AG09319 (cell line): ENCODE data around the gene FAM107B.
A peak's percentile ranks its signal among the peaks of the same experiment; 100 is the strongest.

Source experiments
- DNase-seq: peaks from one replicate; pipeline ENCODE4 v3.0.0-alpha.2; 2010; ENCODE audit warnings: low read depth; ENCODE audit errors: extremely low read depth
- TF ChIP-seq, protein P1 (sequence below): IDR thresholded peaks from 2 replicates; pipeline ENCODE4 v1.5.1; 2011; ENCODE audit warnings: low read depth, mild to moderate bottlenecking, inconsistent platforms, low read length, moderate library complexity

Gene FAM107B

DNA sequence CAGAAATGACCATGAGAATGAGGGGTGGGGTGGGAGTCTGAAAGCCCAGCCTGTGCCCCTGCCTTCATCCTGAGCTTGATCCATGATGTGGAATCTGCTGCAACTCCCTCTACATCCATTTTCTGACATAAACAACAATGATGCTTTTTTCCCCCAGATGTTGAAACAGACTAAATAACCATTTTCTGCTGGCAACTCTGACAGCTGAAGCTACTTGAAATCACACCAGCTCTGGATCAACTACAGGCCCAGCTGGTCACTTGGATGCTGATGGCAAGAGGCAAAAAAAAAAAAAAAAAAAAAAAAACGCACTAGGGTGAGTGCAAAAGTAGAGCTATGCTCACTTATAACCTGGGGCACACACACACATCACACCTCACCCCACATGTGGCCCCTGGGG is 74.2 kb downstream of the FAM107B start:
- no peak for DNase-seq
- TF ChIP-seq, protein P1, sequence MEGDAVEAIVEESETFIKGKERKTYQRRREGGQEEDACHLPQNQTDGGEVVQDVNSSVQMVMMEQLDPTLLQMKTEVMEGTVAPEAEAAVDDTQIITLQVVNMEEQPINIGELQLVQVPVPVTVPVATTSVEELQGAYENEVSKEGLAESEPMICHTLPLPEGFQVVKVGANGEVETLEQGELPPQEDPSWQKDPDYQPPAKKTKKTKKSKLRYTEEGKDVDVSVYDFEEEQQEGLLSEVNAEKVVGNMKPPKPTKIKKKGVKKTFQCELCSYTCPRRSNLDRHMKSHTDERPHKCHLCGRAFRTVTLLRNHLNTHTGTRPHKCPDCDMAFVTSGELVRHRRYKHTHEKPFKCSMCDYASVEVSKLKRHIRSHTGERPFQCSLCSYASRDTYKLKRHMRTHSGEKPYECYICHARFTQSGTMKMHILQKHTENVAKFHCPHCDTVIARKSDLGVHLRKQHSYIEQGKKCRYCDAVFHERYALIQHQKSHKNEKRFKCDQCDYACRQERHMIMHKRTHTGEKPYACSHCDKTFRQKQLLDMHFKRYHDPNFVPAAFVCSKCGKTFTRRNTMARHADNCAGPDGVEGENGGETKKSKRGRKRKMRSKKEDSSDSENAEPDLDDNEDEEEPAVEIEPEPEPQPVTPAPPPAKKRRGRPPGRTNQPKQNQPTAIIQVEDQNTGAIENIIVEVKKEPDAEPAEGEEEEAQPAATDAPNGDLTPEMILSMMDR, result no peak

DNA sequence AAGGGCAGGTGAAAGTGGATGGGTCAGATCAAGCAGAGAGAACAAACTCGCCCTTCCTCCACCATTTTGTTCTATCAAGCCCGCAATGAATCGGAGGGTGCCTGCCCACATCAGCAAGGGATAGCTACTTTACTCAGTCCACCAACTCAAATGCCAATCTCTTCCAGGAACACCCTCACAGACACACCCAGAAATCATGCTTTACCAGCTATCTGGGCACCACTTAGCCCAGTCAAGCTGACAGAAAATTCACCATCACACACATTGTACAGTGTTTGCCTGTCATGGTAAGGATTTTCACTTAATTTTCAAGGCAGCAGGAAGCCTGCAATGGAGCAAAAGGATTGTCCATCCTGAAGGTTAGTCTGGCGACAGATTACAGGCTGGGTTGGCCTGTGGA is 75.2 kb downstream of the FAM107B start:
- TF ChIP-seq, protein P1, result no peak

DNA sequence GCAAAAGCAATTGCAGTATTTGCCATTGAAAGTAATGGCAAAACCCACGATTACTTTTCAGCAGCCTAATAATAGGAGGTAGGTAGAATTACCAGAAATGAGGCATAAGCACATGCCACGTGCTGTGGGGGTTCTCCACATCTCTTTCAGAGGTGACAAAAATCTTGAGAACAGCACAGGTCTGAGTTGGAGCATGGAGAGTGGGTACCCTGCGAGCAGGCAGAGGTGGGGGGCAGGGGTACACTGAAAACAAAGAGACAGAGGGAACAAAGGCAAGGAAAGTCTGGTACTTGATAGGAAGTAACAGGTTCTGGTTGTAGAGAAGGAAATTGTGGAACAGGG is 75.9 kb downstream of the FAM107B start:
- no peak for DNase-seq
- TF ChIP-seq, protein P1, result no peak

More for the DNA sequence above, 75.2 kb downstream of the FAM107B start:
- no peak for DNase-seq

DNA sequence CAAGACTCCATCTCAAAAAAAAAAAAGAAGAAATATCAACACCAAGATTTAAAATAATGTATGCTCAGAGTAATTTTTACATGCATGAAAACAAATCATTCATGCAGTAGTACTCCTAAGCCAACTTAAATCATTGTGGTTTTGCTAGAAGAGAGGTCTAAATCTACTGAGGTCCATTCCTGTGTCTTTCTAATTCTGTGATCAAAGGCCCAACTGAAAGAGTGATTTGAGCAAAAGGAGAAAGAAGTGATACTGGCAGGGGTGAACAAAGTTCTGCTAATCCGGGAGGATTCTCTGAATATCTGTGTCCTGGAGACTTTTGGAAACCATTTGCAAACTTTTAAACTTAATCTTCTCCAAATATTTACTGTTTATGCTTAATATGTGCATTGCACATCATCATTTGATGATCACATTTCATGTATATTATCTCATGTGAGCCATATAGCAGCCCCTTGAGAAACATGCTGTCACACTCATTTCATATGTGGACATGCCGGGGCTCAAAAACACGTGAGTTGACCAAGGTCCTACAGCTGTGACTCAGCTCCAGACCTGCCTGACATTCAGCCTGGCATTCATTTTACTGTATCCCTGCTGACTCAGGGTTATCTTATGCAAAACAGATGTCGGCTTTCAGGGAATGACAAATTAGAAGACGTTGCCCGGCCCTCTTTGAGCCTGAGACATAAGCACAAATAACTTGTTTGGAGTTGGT is 76.4 kb downstream of the FAM107B start:
- DNase-seq, result peak; percentile 67
- TF ChIP-seq, protein P1, result no peak

DNA sequence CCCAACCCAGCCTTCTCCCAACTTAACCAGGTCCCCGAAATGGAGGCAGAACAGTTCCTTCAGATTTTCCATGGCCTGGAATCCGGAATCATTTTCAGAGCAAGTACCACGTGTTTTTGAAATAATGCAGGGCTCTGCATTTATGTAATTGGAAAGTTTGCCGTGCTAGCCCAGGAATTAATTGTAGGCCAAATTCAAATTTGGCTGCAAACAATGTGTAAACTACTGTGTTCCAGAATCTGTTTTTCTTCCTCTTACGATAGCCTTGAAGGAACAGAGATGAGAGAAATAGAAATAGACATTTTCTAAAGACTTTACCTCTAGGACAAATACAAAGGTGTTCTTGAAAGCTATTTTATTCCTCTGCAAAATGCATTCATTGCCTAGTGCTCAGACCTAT is 77.4 kb downstream of the FAM107B start:
- TF ChIP-seq, protein P1, result no peak
- no peak for DNase-seq

DNA sequence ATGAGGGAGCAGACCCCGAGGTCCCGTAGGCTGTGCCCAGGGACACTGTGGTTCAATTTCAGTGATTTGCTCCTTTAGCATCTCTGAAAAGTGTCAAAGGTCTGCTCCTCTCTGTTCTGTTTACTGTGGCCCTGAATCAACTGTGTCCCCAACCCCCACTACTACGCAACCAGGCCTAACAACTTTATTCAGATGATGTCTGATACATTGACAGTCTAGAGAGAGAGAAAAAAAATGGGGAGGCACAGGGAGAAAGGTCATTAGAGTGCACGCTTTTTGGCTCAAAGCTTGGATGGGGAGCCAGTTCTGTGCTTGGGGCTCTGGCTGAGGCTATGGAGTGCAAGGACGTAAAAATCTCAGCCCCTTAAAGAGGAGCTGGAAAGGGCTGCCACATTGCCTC is 77.9 kb downstream of the FAM107B start:
- DNase-seq, result no peak
- TF ChIP-seq, protein P1, result no peak

DNA sequence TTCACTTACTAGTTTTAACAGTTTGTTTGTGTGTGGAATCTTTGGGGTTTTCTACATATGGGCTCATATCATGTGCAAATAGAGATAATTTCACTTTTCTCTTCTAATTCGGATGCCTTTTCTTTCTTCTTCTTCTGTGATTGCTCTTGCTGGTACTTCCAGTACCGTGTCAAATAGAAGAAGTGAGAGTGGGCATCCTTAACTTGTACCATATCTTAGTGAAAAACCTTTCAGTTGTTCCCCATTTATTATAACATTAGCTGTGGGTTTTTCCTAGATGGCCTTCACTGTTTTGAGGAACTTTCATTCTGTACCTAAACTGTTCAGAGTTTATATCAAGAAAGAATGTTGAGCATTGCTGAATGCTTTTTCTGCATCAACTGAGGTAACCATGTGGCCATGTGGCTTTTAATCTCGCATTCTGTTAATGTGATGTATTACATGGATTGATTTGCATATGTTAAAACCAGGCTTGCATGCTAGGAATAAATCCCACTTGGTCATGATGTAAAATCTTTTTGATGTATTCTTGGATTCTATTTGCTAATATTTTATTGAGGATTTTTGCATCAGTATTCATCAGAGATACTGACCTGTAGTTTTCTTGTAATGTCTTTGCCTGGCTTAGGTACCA is 78.7 kb downstream of the FAM107B start:
- TF ChIP-seq, protein P1, result no peak
- no peak for DNase-seq
